MCF 10A (cell line): ENCODE results near the gene F2RL3. TPM values are rescaled to one million over a fixed set of nuclear protein-coding genes. Genes with fewer than 3 reads are reported as not detected.

Experiments
- BruUV-seq: library from RNA; stranded (reverse); fragments of 400-500 nt; replicated peaks from 2 replicates; lab custom pipeline; 2021; lab: Mats Ljungman, UMichigan
- CTCF ChIA-PET: fragments of 300-600 bp; sonication (Branson Sonifier 250); formaldehyde crosslinking; extraction: SDS; loops from one replicate; lab custom pipeline; 2021; ENCODE audit warnings: antibody characterized with exemption, inconsistent platforms; lab: Yijun Ruan, JAX
- POLR2A ChIA-PET: fragments of 300-600, 350-650 bp; sonication (Branson Sonifier 250); formaldehyde crosslinking; extraction: SDS; loops from one replicate; lab custom pipeline; 2020; ENCODE audit warnings: antibody characterized with exemption, inconsistent platforms; lab: Yijun Ruan, JAX
- DNase-seq: peaks from one replicate; pipeline ENCODE4 v3.0.0-alpha.2; 2018; ENCODE audit not compliant: unreplicated experiment
- H3K27ac Mint-ChIP-seq: one replicate; pipeline ENCODE4 v1.8.0; 2022; ENCODE audit warnings: mild to moderate bottlenecking, low read depth, mixed read lengths; ENCODE audit not compliant: unreplicated experiment
- H3K27me3 Mint-ChIP-seq: one replicate; pipeline ENCODE4 v1.8.0; 2022; ENCODE audit warnings: mixed read lengths; ENCODE audit not compliant: insufficient read depth, unreplicated experiment
- H3K36me3 Mint-ChIP-seq: one replicate; pipeline ENCODE4 v1.8.0; 2022; ENCODE audit warnings: mild to moderate bottlenecking, moderate library complexity, mixed read lengths; ENCODE audit not compliant: insufficient read depth, unreplicated experiment
- H3K4me1 Mint-ChIP-seq: one replicate; pipeline ENCODE4 v1.8.0; 2022; ENCODE audit warnings: mixed read lengths; ENCODE audit not compliant: insufficient read depth, unreplicated experiment
- H3K4me3 Mint-ChIP-seq: one replicate; pipeline ENCODE4 v1.8.0; 2022; ENCODE audit warnings: mild to moderate bottlenecking, moderate library complexity, mixed read lengths; ENCODE audit not compliant: unreplicated experiment
- H3K9me3 Mint-ChIP-seq: one replicate; pipeline ENCODE4 v1.8.0; 2022; ENCODE audit warnings: mixed read lengths; ENCODE audit not compliant: unreplicated experiment
- intact Hi-C: fragments of 100-400 bp; cut with micrococcal nuclease; formaldehyde crosslinking; loops from 2 replicates; pipeline ENCODE4 v1.14.1; 2022
- total RNA-seq: library from RNA; stranded (reverse); gene quantifications from 2 replicates; pipeline ENCODE4 v1.2.3, GENCODE V29; 2022
- TF ChIP-seq, protein P1 (sequence below): fragments of 200-600 bp; IDR thresholded peaks from one replicate; pipeline ENCODE4 v1.8.0; 2022; ENCODE audit warnings: antibody characterized with exemption, mild to moderate bottlenecking; ENCODE audit not compliant: unreplicated experiment

The F2RL3 gene
- total RNA-seq, 1 experiment from 2014 or later = not detected

- intact Hi-C loops = no loop called here
- no TSS peak for BruUV-seq
- no peak for DNase-seq
- H3K27ac Mint-ChIP-seq = no peak overlapping the region
- TF ChIP-seq, protein P1, sequence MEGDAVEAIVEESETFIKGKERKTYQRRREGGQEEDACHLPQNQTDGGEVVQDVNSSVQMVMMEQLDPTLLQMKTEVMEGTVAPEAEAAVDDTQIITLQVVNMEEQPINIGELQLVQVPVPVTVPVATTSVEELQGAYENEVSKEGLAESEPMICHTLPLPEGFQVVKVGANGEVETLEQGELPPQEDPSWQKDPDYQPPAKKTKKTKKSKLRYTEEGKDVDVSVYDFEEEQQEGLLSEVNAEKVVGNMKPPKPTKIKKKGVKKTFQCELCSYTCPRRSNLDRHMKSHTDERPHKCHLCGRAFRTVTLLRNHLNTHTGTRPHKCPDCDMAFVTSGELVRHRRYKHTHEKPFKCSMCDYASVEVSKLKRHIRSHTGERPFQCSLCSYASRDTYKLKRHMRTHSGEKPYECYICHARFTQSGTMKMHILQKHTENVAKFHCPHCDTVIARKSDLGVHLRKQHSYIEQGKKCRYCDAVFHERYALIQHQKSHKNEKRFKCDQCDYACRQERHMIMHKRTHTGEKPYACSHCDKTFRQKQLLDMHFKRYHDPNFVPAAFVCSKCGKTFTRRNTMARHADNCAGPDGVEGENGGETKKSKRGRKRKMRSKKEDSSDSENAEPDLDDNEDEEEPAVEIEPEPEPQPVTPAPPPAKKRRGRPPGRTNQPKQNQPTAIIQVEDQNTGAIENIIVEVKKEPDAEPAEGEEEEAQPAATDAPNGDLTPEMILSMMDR = no peak
- no peaks in the 10 kb centered on the region for H3K4me1 Mint-ChIP-seq
- H3K36me3 Mint-ChIP-seq = no peaks in the 10 kb centered on the region
- H3K9me3 Mint-ChIP-seq = no peaks in the 10 kb centered on the region
- no peaks in the 10 kb centered on the region for H3K27me3 Mint-ChIP-seq
- no peak overlapping the region for H3K4me3 Mint-ChIP-seq
- ChIA-PET CTCF (no interaction called here), POLR2A (no interaction called here)
These were observed 14.5 kb downstream of the F2RL3 start for GRCh38 chr19:16903347-16903746.

DNA sequence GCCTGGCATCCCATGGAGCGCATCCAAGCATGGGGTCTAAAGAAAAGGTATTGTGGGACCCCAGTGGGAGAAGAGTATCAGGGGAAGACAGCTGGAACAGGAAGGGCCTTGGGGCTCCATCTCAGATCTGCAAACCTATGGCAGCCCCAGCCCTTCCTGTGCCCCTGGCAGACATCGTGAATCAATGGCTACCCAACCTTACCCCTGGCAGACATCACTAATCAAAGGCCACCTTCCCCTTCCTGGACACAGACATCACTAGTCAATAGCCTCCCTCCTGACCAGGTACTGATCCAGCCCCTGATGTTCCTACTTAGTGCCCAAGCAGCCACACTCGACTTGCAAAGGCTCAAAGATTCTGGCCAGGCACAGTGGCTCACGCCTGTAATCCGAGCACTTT lies 15.8 kb downstream of the F2RL3 start:
- intact Hi-C loops = no loop called here
- no peaks in the 10 kb centered on the region for H3K36me3 Mint-ChIP-seq

GRCh38 chr19:16908759-16909158 lies 20.0 kb downstream of the F2RL3 start:
- TF ChIP-seq, protein P1 = no peak
- POLR2A ChIA-PET = no interaction called here
- DNase-seq = no peak
- H3K4me1 Mint-ChIP-seq = no peaks in the 10 kb centered on the region
- no peak overlapping the region for H3K4me3 Mint-ChIP-seq
- CTCF ChIA-PET = interaction anchor here (0.6 kb wide), 1 partner anchor 43 kb away, joined by 4 read pairs; no protein-coding TSS in a partner anchor
- intact Hi-C loops = no loop called here
- H3K36me3 Mint-ChIP-seq = no peaks in the 10 kb centered on the region
- H3K27ac Mint-ChIP-seq = no peak overlapping the region
- peaks cover 7% of the 10 kb centered on the region for H3K9me3 Mint-ChIP-seq
- no peaks in the 10 kb centered on the region for H3K27me3 Mint-ChIP-seq
- BruUV-seq = no TSS peak

More for the DNA sequence above, 15.8 kb downstream of the F2RL3 start:
- Mint-ChIP-seq H3K4me1 (no peaks in the 10 kb centered on the region), H3K9me3 (no peaks in the 10 kb centered on the region), H3K27ac (no peak overlapping the region), H3K4me3 (no peak overlapping the region), H3K27me3 (no peaks in the 10 kb centered on the region)
- BruUV-seq = no TSS peak
- TF ChIP-seq, protein P1 = no peak
- CTCF ChIA-PET = interaction anchor here (0.5 to 0.6 kb wide), 3 partner anchors 64 to 623 kb away, joined by 3 read pairs; a partner anchor contains a TSS
- POLR2A ChIA-PET = no interaction called here
- DNase-seq = no peak

GRCh38 chr19:16911046-16911445 lies 22.2 kb downstream of the F2RL3 start:
- TF ChIP-seq, protein P1 = no peak
- ChIA-PET POLR2A (interaction anchor here (0.7 kb wide), 1 partner anchor 10 kb away, joined by 3 read pairs; no protein-coding TSS in a partner anchor), CTCF (interaction anchor here (0.6 to 1.2 kb wide), 3 partner anchors 11 to 145 kb away, joined by 3 to 4 read pairs (median 3); no protein-coding TSS in a partner anchor)
- no peak for DNase-seq
- Mint-ChIP-seq H3K27ac (no peak overlapping the region), H3K4me3 (no peak overlapping the region), H3K9me3 (peaks cover 14% of the 10 kb centered on the region), H3K4me1 (no peaks in the 10 kb centered on the region), H3K27me3 (no peaks in the 10 kb centered on the region), H3K36me3 (no peaks in the 10 kb centered on the region)
- intact Hi-C loops = no loop called here
- no TSS peak for BruUV-seq
